ENCODE measurements around the gene SRP9.
"Not testable (repeated sequence)": the region's sequence is repeated elsewhere in the genome, so short reads cannot be mapped to it uniquely, and the experiment has no call there.

GRCh38 chr1:225779165-225779564 is 1.5 kb downstream of the SRP9 start:
- not testable (repeated sequence) for TF ChIP-seq CTCF (IDR thresholded peaks at IDR 0.05); TAF1 (IDR thresholded peaks at IDR 0.05; ENCODE audit: borderline replicate concordance, low read depth, low read length); POLR2AphosphoS5 (IDR thresholded peaks at IDR 0.05; ENCODE audit: low read depth, low read length); YY1 (IDR thresholded peaks at IDR 0.05; ENCODE audit: low read depth)

Measured in SK-N-SH (cell line).